Measurements from ENCODE around the gene CCDC169. TPM values are rescaled to one million over a fixed set of nuclear protein-coding genes. Genes with fewer than 3 reads are reported as not detected.

CCDC169 gene
- total RNA-seq, 2 experiments from 2014 or later, result not detected

GRCh38 chr13:36193151-36193855 lies 104.3 kb downstream of the CCDC169 start:
- Mint-ChIP-seq H3K9me3 (peaks cover 3% of the 10 kb centered on the region), H3K4me3 (no peak overlapping the region), H3K27me3 (peaks cover 12% of the 10 kb centered on the region), H3K27ac (no peak overlapping the region), H3K4me1 (ENCODE audit: low read depth) (no peaks in the 10 kb centered on the region), H3K36me3 (ENCODE audit: low read depth) (no peaks in the 10 kb centered on the region)
- no peak overlapping the region for H3K27ac ChIP-seq (ENCODE audit: low read depth in 1 of 2, low read length in 2 of 2)
- no peak for TF ChIP-seq CTCF (IDR thresholded peaks at IDR 0.05)
- no peaks in the 10 kb centered on the region for H3K4me1 ChIP-seq (ENCODE audit: insufficient read depth, low read length)
- H3K4me3 ChIP-seq (ENCODE audit: low read length), result no peak overlapping the region
- no peak for DNase-seq
- no peaks in the 10 kb centered on the region for H3K27me3 ChIP-seq (ENCODE audit: control insufficient read depth in 1 of 2, insufficient read depth in 2 of 2, low read length in 2 of 2)
- ATAC-seq (ENCODE audit: poor library complexity), result no peak
- intact Hi-C loops (cut with DNase I, micrococcal nuclease), result no loop called here
- CTCF ChIA-PET, result no interaction called here
- H3K36me3 ChIP-seq (ENCODE audit: insufficient read depth, low read length), result no peaks in the 10 kb centered on the region
- POLR2A ChIA-PET, result no interaction called here
- H3K9me3 ChIP-seq (ENCODE audit: control insufficient read depth in 1 of 2, insufficient read depth in 1 of 2, low read length in 2 of 2), result no peaks in the 10 kb centered on the region

- ATAC-seq (ENCODE audit: poor library complexity), result no peak
- TF ChIP-seq CTCF (IDR thresholded peaks at IDR 0.05), result no peak
- POLR2A ChIA-PET, result no interaction called here
These were observed 105.4 kb downstream of the CCDC169 start for GRCh38 chr13:36192166-36192565.

GRCh38 chr13:36190771-36191170 lies 106.8 kb downstream of the CCDC169 start:
- no peak overlapping the region for H3K4me3 ChIP-seq (ENCODE audit: low read length)
- H3K27me3 ChIP-seq (ENCODE audit: control insufficient read depth in 1 of 2, insufficient read depth in 2 of 2, low read length in 2 of 2), result no peaks in the 10 kb centered on the region
- peaks cover 5% of the 10 kb centered on the region for H3K9me3 Mint-ChIP-seq
- H3K4me3 Mint-ChIP-seq, result no peak overlapping the region
- no peak for TF ChIP-seq CTCF (IDR thresholded peaks at IDR 0.05)
- no peaks in the 10 kb centered on the region for H3K9me3 ChIP-seq (ENCODE audit: control insufficient read depth in 1 of 2, insufficient read depth in 1 of 2, low read length in 2 of 2)
- DNase-seq (no peak), ATAC-seq (ENCODE audit: poor library complexity) (no peak)
- H3K4me1 ChIP-seq (ENCODE audit: insufficient read depth, low read length), result no peaks in the 10 kb centered on the region
- H3K27ac ChIP-seq (ENCODE audit: low read depth in 1 of 2, low read length in 2 of 2), result no peak overlapping the region
- peaks cover 13% of the 10 kb centered on the region for H3K27me3 Mint-ChIP-seq
- H3K27ac Mint-ChIP-seq, result no peak overlapping the region
- H3K36me3 ChIP-seq (ENCODE audit: insufficient read depth, low read length), result no peaks in the 10 kb centered on the region
- no peaks in the 10 kb centered on the region for H3K4me1 Mint-ChIP-seq (ENCODE audit: low read depth)
- no peaks in the 10 kb centered on the region for H3K36me3 Mint-ChIP-seq (ENCODE audit: low read depth)
- intact Hi-C loops (cut with DNase I, micrococcal nuclease), result no loop called here
- ChIA-PET POLR2A (no interaction called here), CTCF (no interaction called here)

More at GRCh38 chr13:36192166-36192565, 105.4 kb downstream of the CCDC169 start:
- Histone ChIP-seq H3K4me1 (ENCODE audit: insufficient read depth, low read length) (no peaks in the 10 kb centered on the region), H3K27me3 (ENCODE audit: control insufficient read depth in 1 of 2, insufficient read depth in 2 of 2, low read length in 2 of 2) (no peaks in the 10 kb centered on the region), H3K4me3 (ENCODE audit: low read length) (no peak overlapping the region), H3K36me3 (ENCODE audit: insufficient read depth, low read length) (no peaks in the 10 kb centered on the region), H3K9me3 (ENCODE audit: control insufficient read depth in 1 of 2, insufficient read depth in 1 of 2, low read length in 2 of 2) (no peaks in the 10 kb centered on the region), H3K27ac (ENCODE audit: low read depth in 1 of 2, low read length in 2 of 2) (no peak overlapping the region)
- no peak overlapping the region for H3K27ac Mint-ChIP-seq
- H3K4me3 Mint-ChIP-seq, result no peak overlapping the region
- H3K27me3 Mint-ChIP-seq, result peaks cover 13% of the 10 kb centered on the region
- no peak for DNase-seq
- intact Hi-C loops (cut with DNase I, micrococcal nuclease), result no loop called here
- H3K9me3 Mint-ChIP-seq, result peaks cover 3% of the 10 kb centered on the region
- CTCF ChIA-PET, result no interaction called here
- no peaks in the 10 kb centered on the region for H3K36me3 Mint-ChIP-seq (ENCODE audit: low read depth)
- H3K4me1 Mint-ChIP-seq (ENCODE audit: low read depth), result no peaks in the 10 kb centered on the region
